GM19023 (cell line): ENCODE results near the gene CXCR4.
A peak's percentile ranks its signal among the peaks of the same experiment; 100 is the strongest.
"Not testable (repeated sequence)": the region's sequence is repeated elsewhere in the genome, so short reads cannot be mapped to it uniquely, and the experiment has no call there.

Experiments used
- ATAC-seq: cut with Tn5 transposase; IDR thresholded peaks from one replicate; pipeline ENCODE4 v1.9.1; 2021; ENCODE audit warnings: mild to moderate bottlenecking, moderate library complexity; ENCODE audit not compliant: unreplicated experiment

The CXCR4 gene

DNA sequence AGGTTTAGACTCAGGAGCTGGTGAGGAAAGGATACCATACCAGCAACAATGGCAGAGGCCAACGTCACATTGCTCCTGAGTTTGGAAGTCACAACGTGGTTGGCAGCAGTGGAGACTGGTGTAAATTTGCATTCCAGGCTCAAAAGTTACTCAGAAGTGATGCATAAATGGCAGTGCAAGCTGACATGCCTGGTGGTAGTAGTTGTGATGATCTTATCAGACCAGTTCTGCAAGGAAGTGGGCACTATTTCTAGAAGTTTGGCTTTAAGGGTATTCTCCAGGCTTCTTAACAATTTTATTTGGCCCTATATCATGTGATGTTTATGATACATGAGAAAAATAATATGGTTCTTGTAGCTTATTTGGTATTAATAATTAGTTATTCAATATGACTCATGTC is 37.8 kb downstream of the CXCR4 start:
- ATAC-seq = no peak

DNA sequence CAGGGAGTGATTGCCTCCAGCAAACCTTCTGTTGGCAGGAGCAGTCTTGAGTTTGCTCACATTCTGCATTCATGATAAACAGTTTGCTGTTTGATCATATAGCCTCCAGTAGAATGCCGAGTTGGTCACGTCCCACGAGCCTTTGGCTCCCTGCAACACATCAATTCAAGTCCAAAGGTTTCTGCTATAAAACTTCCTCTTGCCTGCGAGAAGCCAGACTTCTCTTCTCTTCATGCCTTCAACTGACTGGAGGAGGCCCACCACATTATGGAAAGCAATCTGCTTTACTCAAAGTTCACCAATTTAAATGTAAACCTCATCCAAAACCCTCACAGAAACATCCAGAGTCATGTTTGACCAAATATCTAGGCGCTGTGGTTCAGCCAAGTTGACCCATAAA is 40.8 kb downstream of the CXCR4 start:
- no peak for ATAC-seq

DNA sequence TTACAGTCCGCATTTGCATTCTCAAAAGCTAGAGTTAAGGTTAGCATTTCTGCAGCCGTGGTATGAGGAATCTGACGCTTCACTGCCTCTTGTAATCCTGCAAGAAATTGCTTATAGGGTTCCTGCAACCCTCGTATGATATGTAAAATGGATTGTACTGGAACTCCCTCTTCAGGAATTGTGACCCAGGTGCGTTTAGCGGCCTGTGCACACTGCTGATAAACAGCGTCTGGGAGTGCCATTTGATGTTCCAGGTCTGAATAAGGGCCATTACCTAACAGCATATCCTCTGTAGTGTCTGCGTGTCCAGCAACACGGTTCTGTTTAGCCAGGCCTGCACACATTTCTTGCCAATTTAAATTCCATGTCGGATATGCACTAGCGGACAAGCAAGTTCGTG is 42.5 kb downstream of the CXCR4 start:
- no peak for ATAC-seq

- no peak for ATAC-seq
Measured at GRCh38 chr2:136072621-136073020, 45.3 kb downstream of the CXCR4 start.

DNA sequence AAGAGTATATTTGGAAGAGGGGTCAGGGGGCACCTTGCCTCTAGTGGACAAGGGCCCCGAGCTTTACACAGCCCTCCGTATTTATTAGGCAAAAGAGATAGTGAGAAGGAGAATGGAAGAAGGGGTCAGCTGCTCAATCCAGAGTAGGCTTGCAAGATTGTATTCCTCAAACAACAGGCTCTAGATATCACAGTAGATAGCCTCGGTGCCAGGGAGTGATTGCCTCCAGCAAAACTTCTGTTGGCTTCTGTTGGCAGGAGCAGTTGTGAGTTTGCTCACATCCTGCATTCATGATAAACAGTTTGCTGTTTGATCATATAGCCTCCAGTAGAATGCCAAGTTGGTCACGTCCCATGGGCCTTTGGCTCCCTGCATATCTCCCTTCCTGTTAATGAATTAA is 46.1 kb downstream of the CXCR4 start:
- not testable (repeated sequence) for ATAC-seq

GRCh38 chr2:136070913-136071312 is 47.0 kb downstream of the CXCR4 start:
- no peak for ATAC-seq

- no peak for ATAC-seq
Measured at GRCh38 chr2:136069773-136070172, 48.2 kb downstream of the CXCR4 start.

GRCh38 chr2:136068581-136069227 is 49.2 kb downstream of the CXCR4 start:
- ATAC-seq = no peak

DNA sequence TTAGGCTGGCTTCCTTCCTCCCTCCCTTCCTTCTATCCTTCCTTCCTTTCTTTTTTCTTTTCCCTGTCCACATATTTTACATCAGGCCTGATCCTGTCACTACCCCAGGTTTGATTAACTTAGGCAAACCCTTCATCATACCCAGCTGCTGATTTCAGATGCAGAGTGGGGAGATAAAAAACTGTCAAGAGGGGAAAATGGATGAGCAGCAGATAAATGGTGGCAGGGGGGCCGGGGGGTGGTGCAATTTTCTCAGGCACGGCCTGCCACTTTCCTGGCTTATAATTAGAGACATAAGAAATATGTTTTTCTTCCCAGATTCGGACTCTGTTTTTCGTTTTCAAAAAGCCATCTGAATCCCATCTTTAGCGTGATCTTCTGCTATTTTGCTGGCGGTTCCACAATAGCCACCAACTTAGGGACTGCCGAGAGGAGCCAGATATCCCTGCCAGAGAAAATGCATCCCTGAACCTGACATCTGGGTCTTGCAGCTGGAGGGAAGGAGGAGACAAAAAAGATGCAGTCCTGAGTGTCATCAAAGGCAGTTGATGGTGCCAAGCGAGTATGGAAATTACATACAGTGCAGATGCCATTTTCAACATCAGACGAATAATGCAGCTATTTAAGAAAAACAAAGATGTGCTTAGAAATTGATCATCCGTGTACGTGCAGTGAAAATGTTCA is 49.9 kb downstream of the CXCR4 start:
- ATAC-seq = no peak

GRCh38 chr2:136067459-136067858 is 50.5 kb downstream of the CXCR4 start:
- ATAC-seq = no peak

DNA sequence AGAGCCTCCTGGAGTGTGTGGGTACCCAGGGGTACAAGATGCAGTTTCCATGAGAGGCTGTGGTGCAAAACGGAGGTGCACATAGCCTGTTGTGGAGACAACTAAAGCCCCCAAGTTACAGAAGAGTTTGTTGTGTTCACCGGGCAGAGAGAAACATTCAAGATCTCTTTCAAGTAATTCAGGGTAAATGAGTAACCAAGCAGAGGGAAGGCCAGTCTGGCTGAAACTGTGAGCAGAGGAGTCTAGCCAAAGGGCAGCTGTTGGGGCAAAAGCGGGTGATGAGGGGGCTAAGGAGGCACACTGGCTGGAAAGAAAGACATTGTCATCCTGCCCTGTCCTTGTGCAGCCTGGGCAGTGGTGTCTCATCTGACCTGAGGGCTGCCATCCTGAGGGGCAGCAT is 52.0 kb downstream of the CXCR4 start:
- peak; percentile 68 for ATAC-seq

GRCh38 chr2:136065384-136065783 is 52.6 kb downstream of the CXCR4 start:
- peak; percentile 49 for ATAC-seq
